WTC11 (cell line): ENCODE measurements around the gene PKP3. TPM values are rescaled to one million over a fixed set of nuclear protein-coding genes. Genes with fewer than 3 reads are reported as not detected.

Source experiments
- E2F1 ChIP-seq: sonication (generic); formaldehyde crosslinking; IDR thresholded peaks from 2 replicates; pipeline ENCODE4 v1.8.0; 2022; ENCODE audit warnings: mild to moderate bottlenecking, missing genetic modification reagents
- ERG ChIP-seq: fragments of 250-450 bp; sonication (Bioruptor Pico); IDR thresholded peaks from 2 replicates; pipeline ENCODE4 v1.8.0; 2021; ENCODE audit warnings: mild to moderate bottlenecking
- ESRRA ChIP-seq: sonication (generic); formaldehyde crosslinking; IDR thresholded peaks from 2 replicates; pipeline ENCODE4 v1.8.1; 2022; ENCODE audit warnings: mild to moderate bottlenecking, missing genetic modification reagents, borderline replicate concordance
- FOXJ3 ChIP-seq: sonication (generic); formaldehyde crosslinking; IDR thresholded peaks from 2 replicates; pipeline ENCODE4 v1.9.0; 2021; ENCODE audit warnings: missing genetic modification reagents, mild to moderate bottlenecking, borderline replicate concordance
- FOXP1 ChIP-seq: sonication (generic); formaldehyde crosslinking; IDR thresholded peaks from 2 replicates; pipeline ENCODE4 v1.8.0; 2022; ENCODE audit warnings: missing genetic modification reagents, mild to moderate bottlenecking, moderate library complexity, borderline replicate concordance
- GABPB1 ChIP-seq: sonication (generic); formaldehyde crosslinking; IDR thresholded peaks from 2 replicates; pipeline ENCODE4 v1.8.1; 2023; ENCODE audit warnings: mild to moderate bottlenecking, missing genetic modification reagents
- JAZF1 ChIP-seq: fragments of 250-450 bp; sonication (Bioruptor Pico); IDR thresholded peaks from 2 replicates; pipeline ENCODE4 v1.9.0; 2021; ENCODE audit warnings: moderate library complexity, mild to moderate bottlenecking, inconsistent platforms
- JUN ChIP-seq: sonication (generic); formaldehyde crosslinking; IDR thresholded peaks from 2 replicates; pipeline ENCODE4 v1.8.0; 2023; ENCODE audit warnings: mild to moderate bottlenecking, missing genetic modification reagents
- NFATC4 ChIP-seq: fragments of 250-450 bp; sonication (Bioruptor Pico); IDR thresholded peaks from 2 replicates; pipeline ENCODE4 v1.9.0; 2021; ENCODE audit warnings: mild to moderate bottlenecking
- NR2C2 ChIP-seq: sonication (generic); formaldehyde crosslinking; IDR thresholded peaks from 2 replicates; pipeline ENCODE4 v1.8.0; 2022; ENCODE audit warnings: mild to moderate bottlenecking, missing genetic modification reagents
- RORB ChIP-seq: fragments of 250-450 bp; sonication (Bioruptor Pico); IDR thresholded peaks from 2 replicates; pipeline ENCODE4 v1.9.0; 2021; ENCODE audit warnings: mild to moderate bottlenecking
- SMAD3 ChIP-seq: sonication (generic); formaldehyde crosslinking; IDR thresholded peaks from 2 replicates; pipeline ENCODE4 v1.8.0; 2022; ENCODE audit warnings: missing genetic modification reagents, mild to moderate bottlenecking, borderline replicate concordance
- TCF7 ChIP-seq: sonication (generic); formaldehyde crosslinking; IDR thresholded peaks from 2 replicates; pipeline ENCODE4 v1.8.0; 2022; ENCODE audit warnings: mild to moderate bottlenecking, low read depth, missing genetic modification reagents, moderate library complexity
- ZNF121 ChIP-seq: sonication (generic); formaldehyde crosslinking; IDR thresholded peaks from 2 replicates; pipeline ENCODE4 v1.8.0; 2023; ENCODE audit warnings: missing genetic modification reagents
- ZNF281 ChIP-seq: sonication (generic); formaldehyde crosslinking; IDR thresholded peaks from 2 replicates; pipeline ENCODE4 v1.8.0; 2023; ENCODE audit warnings: mild to moderate bottlenecking, missing genetic modification reagents
- ZNF396 ChIP-seq: fragments of 250-450 bp; sonication (Bioruptor Pico); IDR thresholded peaks from 2 replicates; pipeline ENCODE4 v1.8.0; 2021; ENCODE audit warnings: mild to moderate bottlenecking, moderate library complexity, borderline replicate concordance
- ZNF416 ChIP-seq: fragments of 250-450 bp; sonication (Bioruptor Pico); IDR thresholded peaks from 2 replicates; pipeline ENCODE4 v1.9.0; 2021; ENCODE audit warnings: mild to moderate bottlenecking, inconsistent platforms
- total RNA-seq: library from RNA; stranded (reverse); gene quantifications from 3 replicates; pipeline ENCODE4 v1.2.3, GENCODE V29; 2021
- TF ChIP-seq, protein P1 (sequence below): sonication (generic); formaldehyde crosslinking; IDR thresholded peaks from 2 replicates; pipeline ENCODE4 v1.8.1; 2022; ENCODE audit warnings: mild to moderate bottlenecking, missing genetic modification reagents, moderate library complexity, borderline replicate concordance
- TF ChIP-seq, protein P2 (sequence below): sonication (generic); formaldehyde crosslinking; IDR thresholded peaks from 2 replicates; pipeline ENCODE4 v1.8.1; 2022; ENCODE audit warnings: low read depth, mild to moderate bottlenecking, moderate library complexity, missing genetic modification reagents, borderline replicate concordance
- TF ChIP-seq, protein P3 (sequence below): sonication (generic); formaldehyde crosslinking; IDR thresholded peaks from 2 replicates; pipeline ENCODE4 v1.8.0; 2023; ENCODE audit warnings: missing genetic modification reagents, mild to moderate bottlenecking, borderline replicate concordance
- TF ChIP-seq, protein P4 (sequence below): sonication (generic); formaldehyde crosslinking; IDR thresholded peaks from 2 replicates; pipeline ENCODE4 v1.8.1; 2023; ENCODE audit warnings: mild to moderate bottlenecking, missing genetic modification reagents
- TF ChIP-seq, protein P5 (sequence below): sonication (generic); formaldehyde crosslinking; IDR thresholded peaks from 2 replicates; pipeline ENCODE4 v1.8.1; 2022; ENCODE audit warnings: missing genetic modification reagents, borderline replicate concordance

The PKP3 gene
- total RNA-seq, 1 experiment from 2014 or later, result 17.3 TPM

DNA sequence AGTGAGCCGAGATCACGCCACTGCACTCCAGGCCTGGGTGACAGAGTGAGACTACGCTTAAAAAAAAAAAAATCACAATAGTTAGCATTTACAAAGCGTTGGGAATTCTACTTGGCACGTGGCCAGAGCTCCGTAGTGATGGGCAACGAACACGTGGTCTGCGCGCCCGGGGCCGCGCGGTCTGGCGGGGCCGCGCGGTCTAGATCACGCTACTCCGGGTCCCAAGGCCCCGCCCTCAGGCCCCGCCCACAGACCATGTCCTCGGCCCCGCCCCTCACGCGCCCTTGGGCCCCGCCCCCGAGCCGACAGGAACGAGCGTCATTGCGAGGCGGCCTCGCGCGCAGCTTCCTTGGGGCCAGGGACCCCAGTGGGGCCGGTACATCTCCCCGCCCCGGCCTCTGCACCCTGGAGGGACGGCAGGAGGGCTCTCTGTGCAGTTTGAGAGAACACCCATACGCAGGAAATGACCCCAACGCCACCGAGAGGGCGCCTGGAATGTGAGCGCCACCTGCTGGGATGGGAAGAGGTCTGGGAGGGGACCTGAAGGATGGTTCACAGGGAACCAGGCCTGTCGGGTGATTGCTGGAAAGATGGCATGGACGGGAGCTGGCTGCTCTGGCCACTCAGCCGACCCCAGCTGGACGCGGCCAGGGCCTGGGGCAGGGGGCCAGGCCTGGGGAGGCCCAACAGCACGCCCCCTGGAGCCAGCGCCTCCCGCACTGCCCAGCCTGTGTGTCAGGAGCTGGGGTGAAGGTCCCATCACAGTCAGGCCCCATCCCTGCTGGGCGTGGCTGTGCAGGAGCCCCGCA is 54.1 kb downstream of the PKP3 start (continued):
- TF ChIP-seq ERG (CRISPR knock-in tag) (no peak), TCF7 (CRISPR knock-in tag) (no peak), GABPB1 (no peak), NFATC4 (CRISPR knock-in tag) (no peak), E2F1 (CRISPR knock-in tag) (0 out of 2 replicates have a peak, but pooled peaks have one; percentile 36), NR2C2 (no peak), RORB (no peak), SMAD3 (CRISPR knock-in tag) (0 out of 2 replicates have a peak, but pooled peaks have one; percentile 12), ZNF416 (no peak), ZNF121 (CRISPR knock-in tag) (peak; percentile 87), FOXP1 (CRISPR knock-in tag) (no peak; the same call in 1 of the 2 replicates), FOXJ3 (CRISPR knock-in tag) (no peak), JAZF1 (CRISPR knock-in tag) (no peak), ZNF396 (CRISPR knock-in tag) (no peak), JUN (CRISPR knock-in tag) (no peak), ESRRA (CRISPR knock-in tag) (no peak), ZNF281 (CRISPR knock-in tag) (0 out of 2 replicates have a peak, but pooled peaks have one; percentile 44)
- TF ChIP-seq, protein P1, sequence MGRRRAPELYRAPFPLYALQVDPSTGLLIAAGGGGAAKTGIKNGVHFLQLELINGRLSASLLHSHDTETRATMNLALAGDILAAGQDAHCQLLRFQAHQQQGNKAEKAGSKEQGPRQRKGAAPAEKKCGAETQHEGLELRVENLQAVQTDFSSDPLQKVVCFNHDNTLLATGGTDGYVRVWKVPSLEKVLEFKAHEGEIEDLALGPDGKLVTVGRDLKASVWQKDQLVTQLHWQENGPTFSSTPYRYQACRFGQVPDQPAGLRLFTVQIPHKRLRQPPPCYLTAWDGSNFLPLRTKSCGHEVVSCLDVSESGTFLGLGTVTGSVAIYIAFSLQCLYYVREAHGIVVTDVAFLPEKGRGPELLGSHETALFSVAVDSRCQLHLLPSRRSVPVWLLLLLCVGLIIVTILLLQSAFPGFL (CRISPR knock-in tag), result no peak
- TF ChIP-seq, protein P2, sequence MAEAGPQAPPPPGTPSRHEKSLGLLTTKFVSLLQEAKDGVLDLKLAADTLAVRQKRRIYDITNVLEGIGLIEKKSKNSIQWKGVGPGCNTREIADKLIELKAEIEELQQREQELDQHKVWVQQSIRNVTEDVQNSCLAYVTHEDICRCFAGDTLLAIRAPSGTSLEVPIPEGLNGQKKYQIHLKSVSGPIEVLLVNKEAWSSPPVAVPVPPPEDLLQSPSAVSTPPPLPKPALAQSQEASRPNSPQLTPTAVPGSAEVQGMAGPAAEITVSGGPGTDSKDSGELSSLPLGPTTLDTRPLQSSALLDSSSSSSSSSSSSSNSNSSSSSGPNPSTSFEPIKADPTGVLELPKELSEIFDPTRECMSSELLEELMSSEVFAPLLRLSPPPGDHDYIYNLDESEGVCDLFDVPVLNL (CRISPR knock-in tag), result no peak
- TF ChIP-seq, protein P3, sequence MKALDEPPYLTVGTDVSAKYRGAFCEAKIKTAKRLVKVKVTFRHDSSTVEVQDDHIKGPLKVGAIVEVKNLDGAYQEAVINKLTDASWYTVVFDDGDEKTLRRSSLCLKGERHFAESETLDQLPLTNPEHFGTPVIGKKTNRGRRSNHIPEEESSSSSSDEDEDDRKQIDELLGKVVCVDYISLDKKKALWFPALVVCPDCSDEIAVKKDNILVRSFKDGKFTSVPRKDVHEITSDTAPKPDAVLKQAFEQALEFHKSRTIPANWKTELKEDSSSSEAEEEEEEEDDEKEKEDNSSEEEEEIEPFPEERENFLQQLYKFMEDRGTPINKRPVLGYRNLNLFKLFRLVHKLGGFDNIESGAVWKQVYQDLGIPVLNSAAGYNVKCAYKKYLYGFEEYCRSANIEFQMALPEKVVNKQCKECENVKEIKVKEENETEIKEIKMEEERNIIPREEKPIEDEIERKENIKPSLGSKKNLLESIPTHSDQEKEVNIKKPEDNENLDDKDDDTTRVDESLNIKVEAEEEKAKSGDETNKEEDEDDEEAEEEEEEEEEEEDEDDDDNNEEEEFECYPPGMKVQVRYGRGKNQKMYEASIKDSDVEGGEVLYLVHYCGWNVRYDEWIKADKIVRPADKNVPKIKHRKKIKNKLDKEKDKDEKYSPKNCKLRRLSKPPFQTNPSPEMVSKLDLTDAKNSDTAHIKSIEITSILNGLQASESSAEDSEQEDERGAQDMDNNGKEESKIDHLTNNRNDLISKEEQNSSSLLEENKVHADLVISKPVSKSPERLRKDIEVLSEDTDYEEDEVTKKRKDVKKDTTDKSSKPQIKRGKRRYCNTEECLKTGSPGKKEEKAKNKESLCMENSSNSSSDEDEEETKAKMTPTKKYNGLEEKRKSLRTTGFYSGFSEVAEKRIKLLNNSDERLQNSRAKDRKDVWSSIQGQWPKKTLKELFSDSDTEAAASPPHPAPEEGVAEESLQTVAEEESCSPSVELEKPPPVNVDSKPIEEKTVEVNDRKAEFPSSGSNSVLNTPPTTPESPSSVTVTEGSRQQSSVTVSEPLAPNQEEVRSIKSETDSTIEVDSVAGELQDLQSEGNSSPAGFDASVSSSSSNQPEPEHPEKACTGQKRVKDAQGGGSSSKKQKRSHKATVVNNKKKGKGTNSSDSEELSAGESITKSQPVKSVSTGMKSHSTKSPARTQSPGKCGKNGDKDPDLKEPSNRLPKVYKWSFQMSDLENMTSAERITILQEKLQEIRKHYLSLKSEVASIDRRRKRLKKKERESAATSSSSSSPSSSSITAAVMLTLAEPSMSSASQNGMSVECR (CRISPR knock-in tag), result no peak
- TF ChIP-seq, protein P4, sequence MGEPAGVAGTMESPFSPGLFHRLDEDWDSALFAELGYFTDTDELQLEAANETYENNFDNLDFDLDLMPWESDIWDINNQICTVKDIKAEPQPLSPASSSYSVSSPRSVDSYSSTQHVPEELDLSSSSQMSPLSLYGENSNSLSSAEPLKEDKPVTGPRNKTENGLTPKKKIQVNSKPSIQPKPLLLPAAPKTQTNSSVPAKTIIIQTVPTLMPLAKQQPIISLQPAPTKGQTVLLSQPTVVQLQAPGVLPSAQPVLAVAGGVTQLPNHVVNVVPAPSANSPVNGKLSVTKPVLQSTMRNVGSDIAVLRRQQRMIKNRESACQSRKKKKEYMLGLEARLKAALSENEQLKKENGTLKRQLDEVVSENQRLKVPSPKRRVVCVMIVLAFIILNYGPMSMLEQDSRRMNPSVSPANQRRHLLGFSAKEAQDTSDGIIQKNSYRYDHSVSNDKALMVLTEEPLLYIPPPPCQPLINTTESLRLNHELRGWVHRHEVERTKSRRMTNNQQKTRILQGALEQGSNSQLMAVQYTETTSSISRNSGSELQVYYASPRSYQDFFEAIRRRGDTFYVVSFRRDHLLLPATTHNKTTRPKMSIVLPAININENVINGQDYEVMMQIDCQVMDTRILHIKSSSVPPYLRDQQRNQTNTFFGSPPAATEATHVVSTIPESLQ (CRISPR knock-in tag), result no peak
- TF ChIP-seq, protein P5, sequence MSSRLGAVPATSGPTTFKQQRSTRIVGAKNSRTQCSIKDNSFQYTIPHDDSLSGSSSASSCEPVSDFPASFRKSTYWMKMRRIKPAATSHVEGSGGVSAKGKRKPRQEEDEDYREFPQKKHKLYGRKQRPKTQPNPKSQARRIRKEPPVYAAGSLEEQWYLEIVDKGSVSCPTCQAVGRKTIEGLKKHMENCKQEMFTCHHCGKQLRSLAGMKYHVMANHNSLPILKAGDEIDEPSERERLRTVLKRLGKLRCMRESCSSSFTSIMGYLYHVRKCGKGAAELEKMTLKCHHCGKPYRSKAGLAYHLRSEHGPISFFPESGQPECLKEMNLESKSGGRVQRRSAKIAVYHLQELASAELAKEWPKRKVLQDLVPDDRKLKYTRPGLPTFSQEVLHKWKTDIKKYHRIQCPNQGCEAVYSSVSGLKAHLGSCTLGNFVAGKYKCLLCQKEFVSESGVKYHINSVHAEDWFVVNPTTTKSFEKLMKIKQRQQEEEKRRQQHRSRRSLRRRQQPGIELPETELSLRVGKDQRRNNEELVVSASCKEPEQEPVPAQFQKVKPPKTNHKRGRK (CRISPR knock-in tag), result no peak
